GM13976 (cell line): ENCODE results near the gene MPDU1.
A peak's percentile ranks its signal among the peaks of the same experiment; 100 is the strongest.

Experiments
- DNase-seq: peaks from one replicate; pipeline ENCODE4 v3.0.0; 2012; ENCODE audit warnings: low spot score
- CTCF ChIP-seq: IDR thresholded peaks from 2 replicates; pipeline ENCODE4 v1.5.1; 2012; ENCODE audit warnings: borderline replicate concordance, mild to moderate bottlenecking; ENCODE audit not compliant: insufficient read depth; ENCODE audit errors: extremely low read depth, missing control alignments, control extremely low read depth
- in situ Hi-C: fragments of 300-500 bp; cut with MboI; formaldehyde crosslinking; loops from one replicate; pipeline ENCODE4 v1.12.0; 2022; ENCODE audit warnings: low sequenced_read_pairs, mixed read lengths, inconsistent platforms; ENCODE audit not compliant: unreplicated experiment

The MPDU1 gene

GRCh38 chr17:7561028-7561575 is 22.6 kb upstream of the MPDU1 start:
- in situ Hi-C loops: no loop called here
- TF ChIP-seq CTCF: peak; percentile 93
- DNase-seq: peak; percentile 91

- TF ChIP-seq CTCF: no peak
- in situ Hi-C loops: no loop called here
- DNase-seq: peak; percentile 99
Observed at GRCh38 chr17:7561589-7562207, 22.0 kb upstream of the MPDU1 start, which contains the start of gene SENP3. SENP3 (plus strand) TSS chr17:7561919; CDS start chr17:7563077, 1,158 bp downstream.

- in situ Hi-C loops: no loop called here
- no peak for TF ChIP-seq CTCF
- no peak for DNase-seq
Observed at GRCh38 chr17:7562208-7562605, 21.4 kb upstream of the MPDU1 start.

GRCh38 chr17:7563115-7563869 is 20.4 kb upstream of the MPDU1 start:
- in situ Hi-C loops: no loop called here
- TF ChIP-seq CTCF: no peak
- DNase-seq: no peak

GRCh38 chr17:7569571-7569970 is 14.1 kb upstream of the MPDU1 start:
- no peak for TF ChIP-seq CTCF
- in situ Hi-C loops: no loop called here
- DNase-seq: no peak

- in situ Hi-C loops: no loop called here
- DNase-seq: no peak
- no peak for TF ChIP-seq CTCF
Observed at GRCh38 chr17:7570351-7570750, 13.3 kb upstream of the MPDU1 start.

GRCh38 chr17:7572338-7572587 is 11.4 kb upstream of the MPDU1 start:
- DNase-seq: no peak
- in situ Hi-C loops: no loop called here
- TF ChIP-seq CTCF: no peak
